Upper lobe of left lung (tissue), 4 donors: ENCODE measurements around the gene TMTC2.

Experiments used
- EP300 ChIP-seq, 4 donors: sonication (generic); formaldehyde crosslinking; IDR thresholded peaks; one replicate each; pipeline ENCODE4 v1.5.1; 2017; ENCODE audit warnings: antibody characterized with exemption in 4 of 4, control low read depth in 2 of 4
- TF ChIP-seq, protein P1 (sequence below), 6 experiments: fragments of 450-650 bp in 4 of 6; fragments of 200-600 bp in 2 of 6; sonication (generic) in 2 of 6; IDR thresholded peaks; one replicate each; pipeline ENCODE4 v1.5.1; 2016 to 2019; ENCODE audit warnings: antibody characterized with exemption in 6 of 6

DNA sequence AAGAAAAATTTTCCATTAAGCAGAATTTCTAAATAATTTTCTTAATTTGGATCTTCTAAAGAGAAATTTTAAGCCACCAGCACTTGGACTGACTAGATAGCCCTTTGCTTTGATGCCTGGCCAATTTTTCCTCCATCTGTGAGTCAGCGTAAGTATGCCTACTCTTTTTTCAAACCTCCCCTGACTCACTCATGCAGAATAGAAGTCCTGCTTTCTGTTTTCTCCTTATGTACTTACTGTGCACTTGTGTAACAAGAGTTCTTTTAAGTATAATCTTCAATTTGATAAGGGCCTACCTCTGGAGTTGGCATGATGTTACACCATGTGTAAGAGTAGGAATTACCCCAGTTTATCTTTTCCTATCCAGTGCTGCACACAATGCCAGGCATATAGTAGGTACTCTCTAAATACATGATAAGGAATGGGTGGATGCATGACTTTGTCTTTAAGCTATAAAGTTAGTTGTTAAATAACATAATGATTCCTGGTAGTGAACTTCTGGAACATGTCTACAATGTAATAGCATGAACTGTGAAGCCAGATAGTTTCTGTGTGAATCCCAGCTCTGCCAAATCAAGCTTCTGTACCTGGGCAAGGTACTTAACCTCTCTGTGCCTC lies 329.6 kb downstream of the TMTC2 start:
- TF ChIP-seq EP300 (IDR thresholded peaks at IDR 0.05): no peak
- TF ChIP-seq, protein P1, sequence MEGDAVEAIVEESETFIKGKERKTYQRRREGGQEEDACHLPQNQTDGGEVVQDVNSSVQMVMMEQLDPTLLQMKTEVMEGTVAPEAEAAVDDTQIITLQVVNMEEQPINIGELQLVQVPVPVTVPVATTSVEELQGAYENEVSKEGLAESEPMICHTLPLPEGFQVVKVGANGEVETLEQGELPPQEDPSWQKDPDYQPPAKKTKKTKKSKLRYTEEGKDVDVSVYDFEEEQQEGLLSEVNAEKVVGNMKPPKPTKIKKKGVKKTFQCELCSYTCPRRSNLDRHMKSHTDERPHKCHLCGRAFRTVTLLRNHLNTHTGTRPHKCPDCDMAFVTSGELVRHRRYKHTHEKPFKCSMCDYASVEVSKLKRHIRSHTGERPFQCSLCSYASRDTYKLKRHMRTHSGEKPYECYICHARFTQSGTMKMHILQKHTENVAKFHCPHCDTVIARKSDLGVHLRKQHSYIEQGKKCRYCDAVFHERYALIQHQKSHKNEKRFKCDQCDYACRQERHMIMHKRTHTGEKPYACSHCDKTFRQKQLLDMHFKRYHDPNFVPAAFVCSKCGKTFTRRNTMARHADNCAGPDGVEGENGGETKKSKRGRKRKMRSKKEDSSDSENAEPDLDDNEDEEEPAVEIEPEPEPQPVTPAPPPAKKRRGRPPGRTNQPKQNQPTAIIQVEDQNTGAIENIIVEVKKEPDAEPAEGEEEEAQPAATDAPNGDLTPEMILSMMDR (IDR thresholded peaks at IDR 0.05): no peak
